DOHH2 (cell line): ENCODE results near the gene ASIC3.

Experiments
- EZH2phosphoT487 ChIP-seq: fragments of 200-600 bp; sonication (generic); IDR thresholded peaks from 2 replicates; pipeline ENCODE4 v1.6.1; 2017; ENCODE audit warnings: borderline replicate concordance, mild to moderate bottlenecking, antibody characterized with exemption, low read length, moderate library complexity, mixed read lengths
- TF ChIP-seq, protein P1 (sequence below): fragments of 200-600 bp; sonication (generic); IDR thresholded peaks from one replicate; pipeline ENCODE4 v1.5.1; 2014; ENCODE audit warnings: antibody characterized with exemption, mild to moderate bottlenecking, low read depth, low read length; ENCODE audit not compliant: poor library complexity, severe bottlenecking

DNA sequence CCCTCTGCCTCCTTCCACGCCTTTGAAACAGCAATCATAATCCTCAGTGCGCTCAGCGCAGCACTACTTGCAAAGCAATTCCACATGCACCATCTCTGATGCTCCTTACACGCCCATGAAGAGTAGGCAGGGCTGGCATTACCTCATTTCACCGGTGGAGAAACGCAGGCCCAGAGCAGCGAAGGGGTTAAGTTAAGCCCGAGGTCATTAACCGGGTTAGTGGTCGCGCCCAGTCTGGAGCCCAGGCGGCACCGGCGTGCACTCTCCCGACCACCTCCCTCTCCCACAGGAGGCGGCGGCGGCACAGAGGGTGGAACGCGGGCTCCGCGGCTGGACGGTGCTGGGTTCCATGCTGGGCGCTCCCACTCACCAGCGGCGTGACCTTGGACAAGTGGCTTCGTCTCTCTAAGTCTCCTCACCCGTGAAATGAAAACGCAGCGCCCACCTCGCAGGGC, 31.8 kb downstream of the ASIC3 start:
- TF ChIP-seq, protein P1, sequence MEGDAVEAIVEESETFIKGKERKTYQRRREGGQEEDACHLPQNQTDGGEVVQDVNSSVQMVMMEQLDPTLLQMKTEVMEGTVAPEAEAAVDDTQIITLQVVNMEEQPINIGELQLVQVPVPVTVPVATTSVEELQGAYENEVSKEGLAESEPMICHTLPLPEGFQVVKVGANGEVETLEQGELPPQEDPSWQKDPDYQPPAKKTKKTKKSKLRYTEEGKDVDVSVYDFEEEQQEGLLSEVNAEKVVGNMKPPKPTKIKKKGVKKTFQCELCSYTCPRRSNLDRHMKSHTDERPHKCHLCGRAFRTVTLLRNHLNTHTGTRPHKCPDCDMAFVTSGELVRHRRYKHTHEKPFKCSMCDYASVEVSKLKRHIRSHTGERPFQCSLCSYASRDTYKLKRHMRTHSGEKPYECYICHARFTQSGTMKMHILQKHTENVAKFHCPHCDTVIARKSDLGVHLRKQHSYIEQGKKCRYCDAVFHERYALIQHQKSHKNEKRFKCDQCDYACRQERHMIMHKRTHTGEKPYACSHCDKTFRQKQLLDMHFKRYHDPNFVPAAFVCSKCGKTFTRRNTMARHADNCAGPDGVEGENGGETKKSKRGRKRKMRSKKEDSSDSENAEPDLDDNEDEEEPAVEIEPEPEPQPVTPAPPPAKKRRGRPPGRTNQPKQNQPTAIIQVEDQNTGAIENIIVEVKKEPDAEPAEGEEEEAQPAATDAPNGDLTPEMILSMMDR, result no peak
- no peak for TF ChIP-seq EZH2phosphoT487
